MM.1S (cell line): ENCODE measurements around the gene ALOX15.

Source experiments
- EZH2phosphoT487 ChIP-seq: fragments of 300-600 bp; sonication (generic); IDR thresholded peaks from 2 replicates; pipeline ENCODE4 v1.6.1; 2018; ENCODE audit warnings: antibody characterized with exemption, low read length
- TF ChIP-seq, protein P1 (sequence below): fragments of 300-600 bp; sonication (generic); IDR thresholded peaks from 2 replicates; pipeline ENCODE4 v1.5.1; 2016; ENCODE audit warnings: antibody characterized with exemption, low read length, mixed read lengths

GRCh38 chr17:4582101-4582501 is 59.4 kb downstream of the ALOX15 start:
- TF ChIP-seq, protein P1, sequence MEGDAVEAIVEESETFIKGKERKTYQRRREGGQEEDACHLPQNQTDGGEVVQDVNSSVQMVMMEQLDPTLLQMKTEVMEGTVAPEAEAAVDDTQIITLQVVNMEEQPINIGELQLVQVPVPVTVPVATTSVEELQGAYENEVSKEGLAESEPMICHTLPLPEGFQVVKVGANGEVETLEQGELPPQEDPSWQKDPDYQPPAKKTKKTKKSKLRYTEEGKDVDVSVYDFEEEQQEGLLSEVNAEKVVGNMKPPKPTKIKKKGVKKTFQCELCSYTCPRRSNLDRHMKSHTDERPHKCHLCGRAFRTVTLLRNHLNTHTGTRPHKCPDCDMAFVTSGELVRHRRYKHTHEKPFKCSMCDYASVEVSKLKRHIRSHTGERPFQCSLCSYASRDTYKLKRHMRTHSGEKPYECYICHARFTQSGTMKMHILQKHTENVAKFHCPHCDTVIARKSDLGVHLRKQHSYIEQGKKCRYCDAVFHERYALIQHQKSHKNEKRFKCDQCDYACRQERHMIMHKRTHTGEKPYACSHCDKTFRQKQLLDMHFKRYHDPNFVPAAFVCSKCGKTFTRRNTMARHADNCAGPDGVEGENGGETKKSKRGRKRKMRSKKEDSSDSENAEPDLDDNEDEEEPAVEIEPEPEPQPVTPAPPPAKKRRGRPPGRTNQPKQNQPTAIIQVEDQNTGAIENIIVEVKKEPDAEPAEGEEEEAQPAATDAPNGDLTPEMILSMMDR: no peak
- no peak for TF ChIP-seq EZH2phosphoT487
